K562 (cell line): ENCODE data around the gene NSRP1. TPM values are rescaled to one million over a fixed set of nuclear protein-coding genes. Genes with fewer than 3 reads are reported as not detected.

Experiments
- ATAC-seq: fragments of 200-7000 bp; cut with Tn5 transposase; 3 replicates; pipeline ENCODE4 v1.9.1; 2020; ENCODE audit warnings: moderate library complexity
- BruUV-seq: library from RNA; stranded (reverse); fragments of 400-500 nt; replicated peaks from 2 replicates; lab custom pipeline; 2021; lab: Mats Ljungman, UMichigan
- CTCF ChIA-PET: fragments of 300-600 bp; formaldehyde crosslinking; extraction: SDS; loops from one replicate; lab custom pipeline; 2021; ENCODE audit warnings: low intra/inter-chr PET ratio; lab: Yijun Ruan, JAX
- POLR2A ChIA-PET: fragments of 300-600, 350-650 bp; sonication (Branson Sonifier 250); formaldehyde crosslinking; extraction: SDS; loops from one replicate; lab custom pipeline; 2021; ENCODE audit warnings: antibody characterized with exemption, inconsistent platforms; lab: Yijun Ruan, JAX
- DNase-seq, 4 experiments: peaks; one replicate each; pipeline versions ENCODE4 v3.0.0 to v3.0.0-alpha.2; 2011 to 2018; ENCODE audit warnings: low spot score in 3 of 4, mixed read lengths in 3 of 4; ENCODE audit errors: extremely low read depth in 1 of 4
- FAIRE-seq: peaks from 2 replicates; lab custom pipeline; 2011; peaks lifted over from hg19 to GRCh38; lab: Jason Lieb, UNC
- H2AFZ ChIP-seq: 2 replicates; pipeline ENCODE4 v1.6.0; 2011; ENCODE audit warnings: low read depth, low read length, control low read depth, inconsistent platforms
- H3K27ac ChIP-seq: fragments of 200-600 bp; 3 replicates; pipeline ENCODE4 v1.8.0; 2011; ENCODE audit warnings: low read depth, mild to moderate bottlenecking, control low read depth, inconsistent platforms, low read length, moderate library complexity, mixed read lengths; ENCODE audit errors: extremely low read depth
- H3K27me3 ChIP-seq, 2 experiments: fragments of 300-600 bp in 1 of 2; 2 replicates in 1 of 2; 3 replicates in 1 of 2; pipeline versions ENCODE4 v1.6.0 to v1.8.0; 2011; ENCODE audit warnings: inconsistent platforms in 2 of 2, low read length in 2 of 2, mild to moderate bottlenecking in 1 of 2, mixed read lengths in 1 of 2, moderate library complexity in 1 of 2; ENCODE audit not compliant: control insufficient read depth in 2 of 2, insufficient read depth in 2 of 2
- H3K36me3 ChIP-seq: fragments of 300-600 bp; 3 replicates; pipeline ENCODE4 v1.8.0; 2011; ENCODE audit warnings: mild to moderate bottlenecking, low read length, inconsistent platforms; ENCODE audit not compliant: control insufficient read depth, insufficient read depth
- H3K4me1 ChIP-seq, 2 experiments: fragments of 200-600 bp in 1 of 2; replicated peaks in 1 of 2; 2 replicates in 1 of 2; 3 replicates in 1 of 2; pipeline versions ENCODE4 v1.5.1 to v1.8.0; 2011; ENCODE audit warnings: inconsistent platforms in 2 of 2, low read length in 2 of 2, mild to moderate bottlenecking in 1 of 2, mixed read lengths in 1 of 2, moderate library complexity in 1 of 2; ENCODE audit not compliant: control insufficient read depth in 2 of 2, insufficient read depth in 2 of 2
- H3K4me2 ChIP-seq: 2 replicates; pipeline ENCODE4 v1.6.1; 2011; ENCODE audit warnings: low read length, control low read depth, inconsistent platforms, mixed read lengths; ENCODE audit not compliant: insufficient read depth
- H3K4me3 ChIP-seq: fragments of 200-600 bp; sonication (generic), shearing (Covaris generic); 2 replicates; pipeline ENCODE4 v1.5.1; 2016; ENCODE audit warnings: control low read depth, inconsistent platforms
- H3K79me2 ChIP-seq: fragments of 200-600 bp; 3 replicates; pipeline ENCODE4 v1.8.0; 2011; ENCODE audit warnings: low read length, inconsistent platforms; ENCODE audit not compliant: control insufficient read depth, insufficient read depth
- H3K9ac ChIP-seq, 2 experiments: 2 replicates each; pipeline versions ENCODE4 v1.6.0 to v1.6.1; 2011; ENCODE audit warnings: low read depth in 2 of 2, low read length in 2 of 2, control low read depth in 1 of 2, inconsistent platforms in 1 of 2, mild to moderate bottlenecking in 1 of 2, mixed read lengths in 1 of 2; ENCODE audit not compliant: insufficient read depth in 1 of 2
- H3K9me1 ChIP-seq: one replicate; pipeline ENCODE4 v1.6.0; 2011; ENCODE audit warnings: inconsistent platforms, mild to moderate bottlenecking, low read length, moderate library complexity; ENCODE audit not compliant: control insufficient read depth, insufficient read depth
- H3K9me3 ChIP-seq: replicated peaks from 2 replicates; pipeline ENCODE4 v1.5.1; 2011; ENCODE audit warnings: low read depth, low read length, inconsistent platforms; ENCODE audit not compliant: control insufficient read depth, insufficient read depth
- H4K20me1 ChIP-seq: replicated peaks from 2 replicates; pipeline ENCODE4 v1.6.1; 2011; ENCODE audit warnings: low read length, inconsistent platforms, mixed read lengths; ENCODE audit not compliant: control insufficient read depth, insufficient read depth
- CBX5 ChIP-seq: IDR thresholded peaks from 2 replicates; pipeline ENCODE4 v1.6.1; 2014; ENCODE audit warnings: low read depth, borderline replicate concordance
- FOXJ2 ChIP-seq: fragments of 200-800 bp; sonication (Bioruptor generic); IDR thresholded peaks from 2 replicates; pipeline ENCODE4 v1.6.1; 2016; ENCODE audit warnings: missing genetic modification characterization, missing compliant biosample characterization
- FUS ChIP-seq: fragments of 200-400 bp; formaldehyde crosslinking; optimal IDR thresholded peaks from 2 replicates; pipeline ENCODE3; 2017; ENCODE audit warnings: low read depth, low read length
- KLF13 ChIP-seq: fragments of 450-650 bp; IDR thresholded peaks from 2 replicates; pipeline ENCODE4 v1.6.1; 2016; ENCODE audit warnings: missing genetic modification characterization, low read depth, mild to moderate bottlenecking, missing compliant biosample characterization, moderate library complexity, borderline replicate concordance
- MAX ChIP-seq: sonication (generic); formaldehyde crosslinking; IDR thresholded peaks from 2 replicates; pipeline ENCODE4 v1.9.0; 2022; ENCODE audit warnings: mild to moderate bottlenecking, missing genetic modification reagents
- MTA1 ChIP-seq: fragments of 450-650 bp; IDR thresholded peaks from 2 replicates; pipeline ENCODE4 v1.6.1; 2017; ENCODE audit warnings: borderline replicate concordance
- WGBS: fragments of 100-300 bp; shearing (Covaris generic); methylation state at CpG from one replicate; pipeline ENCODE4 v1.1.6; 2016; ENCODE audit warnings: low coverage, mixed read lengths; ENCODE audit not compliant: insufficient coverage; ENCODE audit errors: missing lambda C conversion rate; 5-methylcytosine and 5-hydroxymethylcytosine counted together
- in situ Hi-C: fragments of 300-500 bp; cut with MboI; formaldehyde crosslinking; loops from 4 replicates; pipeline ENCODE4 v1.15.0; 2018; ENCODE audit warnings: inconsistent platforms, mixed read lengths
- intact Hi-C: fragments of 100-400 bp; cut with micrococcal nuclease; formaldehyde crosslinking; loops from 2 replicates; pipeline ENCODE4 v1.14.2; 2022
- polyA plus RNA-seq, 8 experiments: library from polyadenylated mRNA; depleted of rRNA in 4 of 8; stranded (reverse) in 5 of 8; unstranded in 3 of 8; fragments of >200 nt; fragmentation: Nextera tagmentation in 2 of 8; fragmentation: Illumina TruSeq in 1 of 8; extraction: Ambion mirVana in 2 of 8; extraction: Trizol in 1 of 8; gene quantifications; 2 replicates each; pipeline versions ENCODE4 v1.2.1 to v1.2.3, GENCODE V29; 2011 to 2014; ENCODE audit warnings: inconsistent platforms in 1 of 8, missing spikeins in 1 of 8
- total RNA-seq, 7 experiments: library from RNA; depleted of rRNA in 6 of 7; stranded (reverse); fragments of >200 nt in 6 of 7; fragmentation: Illumina TruSeq in 2 of 7; extraction: Trizol in 2 of 7; gene quantifications; 2 replicates each; pipeline versions ENCODE4 v1.2.1 to v1.2.3, GENCODE V29; 2011 to 2021; ENCODE audit warnings: low replicate concordance in 1 of 7
- TF ChIP-seq, protein P1 (sequence below): fragments of 450-650 bp; formaldehyde crosslinking; IDR thresholded peaks from 2 replicates; pipeline ENCODE4 v1.4.0; 2020; ENCODE audit warnings: mild to moderate bottlenecking, mixed read lengths
- TF ChIP-seq, protein P2 (sequence below): sonication (generic); formaldehyde crosslinking; IDR thresholded peaks from 2 replicates; pipeline ENCODE4 v1.8.1; 2023; ENCODE audit warnings: mild to moderate bottlenecking, missing genetic modification reagents, moderate library complexity
- TF ChIP-seq, protein P3 (sequence below): fragments of 250-450 bp; sonication (Bioruptor Pico); IDR thresholded peaks from 2 replicates; pipeline ENCODE4 v1.8.0; 2021; ENCODE audit warnings: borderline replicate concordance, mild to moderate bottlenecking, moderate library complexity; ENCODE audit not compliant: poor library complexity, severe bottlenecking

Gene NSRP1
- total and polyA plus RNA-seq, 9 of the 15 experiments (the other 6 are each of a cell fraction or from before 2014, with no cell fraction given): 18.4 to 68.6 (median 32.7) TPM

DNA sequence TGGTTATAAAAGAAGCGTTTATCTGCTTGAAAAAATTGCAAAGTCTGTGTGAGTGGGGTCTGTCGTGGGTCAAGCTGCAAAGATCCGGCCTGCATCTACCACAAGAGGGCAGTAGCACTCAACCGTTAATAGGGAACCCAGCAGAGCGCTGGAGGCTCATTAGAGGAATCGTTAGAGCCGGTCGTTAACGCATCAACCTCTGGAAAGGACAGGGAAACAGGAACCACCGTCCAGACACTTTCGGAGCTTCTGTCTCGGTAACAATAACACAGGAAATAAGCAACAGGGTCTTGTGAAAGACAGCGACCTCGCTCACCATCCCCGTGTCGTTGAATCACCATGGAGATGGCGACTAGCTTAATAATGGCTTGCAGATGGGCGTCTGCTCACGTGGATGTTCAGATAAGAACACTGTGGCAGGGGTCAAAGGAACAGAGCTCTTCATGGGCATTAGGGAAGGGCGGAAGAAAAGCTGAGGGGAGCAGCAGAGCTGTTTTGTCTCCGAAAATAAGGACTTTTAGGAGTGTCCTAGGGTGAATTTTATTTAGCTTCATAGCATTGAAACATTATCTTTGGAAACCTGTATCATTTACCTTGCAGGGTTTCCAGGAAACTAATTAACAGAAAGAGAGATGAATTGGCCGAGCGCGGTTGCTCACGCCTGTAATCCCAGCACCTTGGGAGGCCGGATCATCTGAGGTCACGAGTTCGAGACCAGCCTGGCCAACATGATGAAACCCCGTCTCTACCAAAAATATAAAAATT lies 11.9 kb upstream of the NSRP1 start:
- H3K4me1 ChIP-seq: peaks cover 5% of the 10 kb centered on the region in 2 experiments; a peak in 3 of 5 replicates
- ATAC-seq (peak; percentile 99), DNase-seq (peak; percentile 82 to 93 (median 85)), FAIRE-seq (peak; percentile 98)
- peak overlapping the region; percentile 54 to 75 for H3K9ac ChIP-seq
- 1% methylated on average over 29 of the region's 29 CpGs for WGBS
- no peaks in the 10 kb centered on the region for H3K79me2 ChIP-seq
- ChIA-PET POLR2A (interaction anchor here (0.5 to 1.6 kb wide), 18 partner anchors 9 to 481 kb away, joined by 3 to 14 read pairs (median 4); partner anchors contain the start of gene NSRP1), CTCF (interaction anchor here (0.6 to 2.2 kb wide), 7 partner anchors 10 to 450 kb away, joined by 3 to 27 read pairs (median 3); no protein-coding TSS in a partner anchor)
- H3K27ac ChIP-seq: peak overlapping the region; percentile 77
- H3K4me3 ChIP-seq: peak overlapping the region; percentile 38
- H3K4me2 ChIP-seq: peak overlapping the region; percentile 92
- in situ Hi-C loops: loop anchor here (5.0 to 10.0 kb wide), 2 partner anchors 233 to 610 kb away; no protein-coding TSS in a partner anchor
- H3K36me3 ChIP-seq: no peaks in the 10 kb centered on the region
- no peaks in the 10 kb centered on the region for H4K20me1 ChIP-seq
- BruUV-seq: TSS peak; percentile 76
- no peaks in the 10 kb centered on the region for H3K9me3 ChIP-seq
- no peaks in the 10 kb centered on the region; a peak in 1 of 5 replicates for H3K27me3 ChIP-seq
- peak overlapping the region; percentile 95 for H2AFZ ChIP-seq
- H3K9me1 ChIP-seq: no peaks in the 10 kb centered on the region
- intact Hi-C loops: loop anchor here (1.0 to 10.0 kb wide), 3 partner anchors 100 to 232 kb away; no protein-coding TSS in a partner anchor
- TF ChIP-seq, protein P1, sequence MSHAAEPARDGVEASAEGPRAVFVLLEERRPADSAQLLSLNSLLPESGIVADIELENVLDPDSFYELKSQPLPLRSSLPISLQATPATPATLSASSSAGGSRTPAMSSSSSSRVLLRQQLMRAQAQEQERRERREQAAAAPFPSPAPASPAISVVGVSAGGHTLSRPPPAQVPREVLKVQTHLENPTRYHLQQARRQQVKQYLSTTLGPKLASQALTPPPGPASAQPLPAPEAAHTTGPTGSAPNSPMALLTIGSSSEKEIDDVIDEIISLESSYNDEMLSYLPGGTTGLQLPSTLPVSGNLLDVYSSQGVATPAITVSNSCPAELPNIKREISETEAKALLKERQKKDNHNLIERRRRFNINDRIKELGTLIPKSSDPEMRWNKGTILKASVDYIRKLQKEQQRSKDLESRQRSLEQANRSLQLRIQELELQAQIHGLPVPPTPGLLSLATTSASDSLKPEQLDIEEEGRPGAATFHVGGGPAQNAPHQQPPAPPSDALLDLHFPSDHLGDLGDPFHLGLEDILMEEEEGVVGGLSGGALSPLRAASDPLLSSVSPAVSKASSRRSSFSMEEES: peak; percentile 73
- TF ChIP-seq, protein P2, sequence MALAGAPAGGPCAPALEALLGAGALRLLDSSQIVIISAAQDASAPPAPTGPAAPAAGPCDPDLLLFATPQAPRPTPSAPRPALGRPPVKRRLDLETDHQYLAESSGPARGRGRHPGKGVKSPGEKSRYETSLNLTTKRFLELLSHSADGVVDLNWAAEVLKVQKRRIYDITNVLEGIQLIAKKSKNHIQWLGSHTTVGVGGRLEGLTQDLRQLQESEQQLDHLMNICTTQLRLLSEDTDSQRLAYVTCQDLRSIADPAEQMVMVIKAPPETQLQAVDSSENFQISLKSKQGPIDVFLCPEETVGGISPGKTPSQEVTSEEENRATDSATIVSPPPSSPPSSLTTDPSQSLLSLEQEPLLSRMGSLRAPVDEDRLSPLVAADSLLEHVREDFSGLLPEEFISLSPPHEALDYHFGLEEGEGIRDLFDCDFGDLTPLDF (CRISPR knock-in tag): peak; percentile 30; the same call in 1 of the 2 replicates
- TF ChIP-seq MTA1 (peak; percentile 41; the same call in 1 of the 2 replicates), CBX5 (no peak), MAX (CRISPR knock-in tag) (0 out of 2 replicates have a peak, but pooled peaks have one; percentile 19), FUS (no peak), KLF13 (peak; percentile 52; the same call in 1 of the 2 replicates), FOXJ2 (peak; percentile 84)
- TF ChIP-seq, protein P3, sequence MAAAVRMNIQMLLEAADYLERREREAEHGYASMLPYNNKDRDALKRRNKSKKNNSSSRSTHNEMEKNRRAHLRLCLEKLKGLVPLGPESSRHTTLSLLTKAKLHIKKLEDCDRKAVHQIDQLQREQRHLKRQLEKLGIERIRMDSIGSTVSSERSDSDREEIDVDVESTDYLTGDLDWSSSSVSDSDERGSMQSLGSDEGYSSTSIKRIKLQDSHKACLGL (CRISPR knock-in tag): no peak
